Neural cell (in vitro differentiated cells): ENCODE measurements around the gene ZFP62.

Source experiments
- CTCF ChIP-seq: fragments of 450-650 bp; IDR thresholded peaks from 2 replicates; pipeline ENCODE4 v1.5.1; 2014; ENCODE audit warnings: antibody characterized with exemption, mild to moderate bottlenecking, moderate library complexity; ENCODE audit not compliant: poor library complexity, severe bottlenecking
- EZH2 ChIP-seq: fragments of 200-600, 300-800 bp; shearing (Covaris generic), sonication (generic); IDR thresholded peaks from 2 replicates; pipeline ENCODE4 v1.6.1; 2014; ENCODE audit warnings: antibody characterized with exemption, low read length, borderline replicate concordance, mild to moderate bottlenecking; ENCODE audit not compliant: insufficient read depth, poor library complexity, severe bottlenecking
- POLR2AphosphoS5 ChIP-seq: IDR thresholded peaks from 2 replicates; pipeline ENCODE4 v1.6.1; 2012
- RAD21 ChIP-seq: fragments of 450-650 bp; conservative IDR thresholded peaks from 2 replicates; pipeline ENCODE4 v1.6.1; 2014; ENCODE audit warnings: antibody characterized with exemption, mild to moderate bottlenecking, moderate library complexity
- SMC3 ChIP-seq: fragments of 450-650 bp; conservative IDR thresholded peaks from 2 replicates; pipeline ENCODE4 v1.6.1; 2014; ENCODE audit warnings: antibody characterized with exemption, mild to moderate bottlenecking, moderate library complexity; ENCODE audit not compliant: poor library complexity
- TAF1 ChIP-seq: IDR thresholded peaks from 2 replicates; pipeline ENCODE4 v1.6.1; 2012; ENCODE audit warnings: low read depth

GRCh38 chr5:180844858-180845257 is 16.2 kb downstream of the ZFP62 start:
- no peak for TF ChIP-seq EZH2
- TF ChIP-seq CTCF: no peak
- TF ChIP-seq RAD21: no peak
- TF ChIP-seq POLR2AphosphoS5: no peak
- TF ChIP-seq TAF1: no peak
- no peak for TF ChIP-seq SMC3
